Loucy (cell line): ENCODE measurements around the gene SSH3.
A peak's percentile ranks its signal among the peaks of the same experiment; 100 is the strongest.
"Not testable (repeated sequence)": the region's sequence is repeated elsewhere in the genome, so short reads cannot be mapped to it uniquely, and the experiment has no call there.

Experiments
- H2AFZ ChIP-seq: fragments of 200-600 bp; sonication (generic); 2 replicates; pipeline ENCODE4 v1.6.0; 2016; ENCODE audit warnings: antibody characterized with exemption, mild to moderate bottlenecking, low read length, moderate library complexity
- H3F3A ChIP-seq: fragments of 200-600 bp; 2 replicates; pipeline ENCODE4 v1.6.0; 2016; ENCODE audit warnings: antibody characterized with exemption, low read depth, mild to moderate bottlenecking
- H3K27me3 ChIP-seq: fragments of 200-600 bp; sonication (generic); 2 replicates; pipeline ENCODE4 v1.6.1; 2014; ENCODE audit warnings: low read length, mild to moderate bottlenecking; ENCODE audit not compliant: insufficient read depth, poor library complexity, severe bottlenecking
- H3K36me3 ChIP-seq: fragments of 200-600 bp; sonication (generic); 2 replicates; pipeline ENCODE4 v1.6.1; 2016; ENCODE audit warnings: low read length; ENCODE audit not compliant: insufficient read depth
- H3K4me1 ChIP-seq: fragments of 200-600 bp; sonication (generic); 2 replicates; pipeline ENCODE4 v1.5.1; 2014; ENCODE audit warnings: low read length, mild to moderate bottlenecking; ENCODE audit not compliant: insufficient read depth, poor library complexity, severe bottlenecking
- H3K4me2 ChIP-seq: fragments of 200-600 bp; sonication (generic); 2 replicates; pipeline ENCODE4 v1.6.0; 2014; ENCODE audit warnings: antibody characterized with exemption, low read length, low read depth, mild to moderate bottlenecking; ENCODE audit not compliant: poor library complexity, severe bottlenecking
- H3K4me3 ChIP-seq: fragments of 200-600 bp; sonication (generic); 2 replicates; pipeline ENCODE4 v1.5.1; 2014; ENCODE audit warnings: low read length, mild to moderate bottlenecking, mixed read lengths; ENCODE audit not compliant: poor library complexity, severe bottlenecking
- H3K79me2 ChIP-seq: fragments of 200-600 bp; sonication (generic); 2 replicates; pipeline ENCODE4 v1.6.1; 2014; ENCODE audit warnings: low read length; ENCODE audit not compliant: insufficient read depth
- H3K9ac ChIP-seq: fragments of 200-600 bp; sonication (generic); 2 replicates; pipeline ENCODE4 v1.6.0; 2014; ENCODE audit warnings: mild to moderate bottlenecking, low read depth, low read length, moderate library complexity; ENCODE audit not compliant: poor library complexity, severe bottlenecking
- H3K9me2 ChIP-seq: fragments of 200-600 bp; sonication (generic); replicated peaks from 2 replicates; pipeline ENCODE4 v1.6.1; 2016; ENCODE audit warnings: low read depth, low read length, mixed read lengths
- H3K9me3 ChIP-seq: fragments of 200-600 bp; sonication (generic); 2 replicates; pipeline ENCODE4 v1.6.1; 2014; ENCODE audit warnings: mild to moderate bottlenecking, antibody characterized with exemption, low read length, low read depth; ENCODE audit not compliant: insufficient read depth
- H4K20me1 ChIP-seq: fragments of 200-600 bp; sonication (generic); 2 replicates; pipeline ENCODE4 v1.6.0; 2014; ENCODE audit warnings: antibody characterized with exemption, low read length, mild to moderate bottlenecking; ENCODE audit not compliant: insufficient read depth, poor library complexity, severe bottlenecking
- CTCF ChIP-seq: fragments of 200-600 bp; sonication (generic); conservative IDR thresholded peaks from 2 replicates; pipeline ENCODE4 v1.5.1; 2014; ENCODE audit warnings: mild to moderate bottlenecking, antibody characterized with exemption, low read length
- EZH2phosphoT487 ChIP-seq: fragments of 200-600 bp; IDR thresholded peaks from 2 replicates; pipeline ENCODE4 v1.6.1; 2018; ENCODE audit warnings: antibody characterized with exemption, mild to moderate bottlenecking, moderate library complexity, borderline replicate concordance

SSH3 gene

GRCh38 chr11:67317205-67317887 is 14.0 kb downstream of the SSH3 start:
- Histone ChIP-seq H3F3A (no peaks in the 10 kb centered on the region), H3K4me1 (peaks cover 18% of the 10 kb centered on the region), H3K9me3 (no peaks in the 10 kb centered on the region), H3K9me2 (no peaks in the 10 kb centered on the region), H3K79me2 (no peaks in the 10 kb centered on the region), H3K27me3 (no peaks in the 10 kb centered on the region), H4K20me1 (no peaks in the 10 kb centered on the region), H3K4me2 (peak overlapping the region; percentile 89), H3K4me3 (peak overlapping the region; percentile 93), H2AFZ (peak overlapping the region; percentile 96), H3K9ac (peak overlapping the region; percentile 88), H3K36me3 (no peaks in the 10 kb centered on the region)
- no peak for TF ChIP-seq EZH2phosphoT487
- peak; percentile 86 for TF ChIP-seq CTCF

- no peaks in the 10 kb centered on the region for H3F3A ChIP-seq
- peak overlapping the region; percentile 93 for H3K4me3 ChIP-seq
- no peaks in the 10 kb centered on the region for H3K27me3 ChIP-seq
- H2AFZ ChIP-seq, result peak overlapping the region; percentile 68
- no peaks in the 10 kb centered on the region for H3K79me2 ChIP-seq
- H3K9ac ChIP-seq, result peak overlapping the region; percentile 38
- H3K4me2 ChIP-seq, result peak overlapping the region; percentile 89
- H3K4me1 ChIP-seq, result peaks cover 11% of the 10 kb centered on the region
- TF ChIP-seq CTCF (no peak), EZH2phosphoT487 (no peak)
- H3K9me3 ChIP-seq, result no peaks in the 10 kb centered on the region
- no peaks in the 10 kb centered on the region for H3K36me3 ChIP-seq
- H4K20me1 ChIP-seq, result no peaks in the 10 kb centered on the region
- no peaks in the 10 kb centered on the region for H3K9me2 ChIP-seq
Measured at GRCh38 chr11:67317888-67318555, 14.7 kb downstream of the SSH3 start.

GRCh38 chr11:67318876-67319275 is 15.5 kb downstream of the SSH3 start:
- not testable (repeated sequence) for H3K4me3 ChIP-seq, H3K36me3 ChIP-seq, H3K79me2 ChIP-seq, H3K4me2 ChIP-seq, H3K9me3 ChIP-seq, H3K9me2 ChIP-seq, H3K4me1 ChIP-seq, H2AFZ ChIP-seq, H3K9ac ChIP-seq, H3K27me3 ChIP-seq, H4K20me1 ChIP-seq, H3F3A ChIP-seq
